DMS53 treated with DMSO at 0.1 percent for 48 hours (cell line): ENCODE data around the gene OCA2.
"Not testable (repeated sequence)": the region's sequence is repeated elsewhere in the genome, so short reads cannot be mapped to it uniquely, and the experiment has no call there.

Source experiments
- DNase-seq: peaks from one replicate; lab custom pipeline; 2025; ENCODE audit not compliant: unreplicated experiment; lab: John Stamatoyannopoulos, UW

Gene OCA2

DNA sequence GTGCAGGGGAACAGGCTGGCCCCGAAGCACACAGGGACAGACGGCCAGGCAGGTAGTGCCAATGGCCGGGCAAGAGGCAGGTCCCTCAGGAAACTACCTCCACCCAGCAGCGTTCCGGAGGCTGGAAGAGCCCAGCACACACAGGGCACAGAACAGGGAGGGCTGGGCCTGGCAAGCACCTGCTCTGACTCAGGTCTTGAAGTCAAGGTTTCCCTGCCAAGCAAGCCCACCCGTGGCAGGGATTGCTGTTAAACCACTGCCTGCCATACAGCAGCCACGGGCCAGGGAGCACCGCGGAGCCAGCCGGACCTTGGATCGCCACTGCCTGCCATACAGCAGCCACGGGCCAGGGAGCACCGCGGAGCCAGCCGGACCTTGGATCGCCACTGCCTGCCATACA is 22.5 kb upstream of the OCA2 start:
- DNase-seq = not testable (repeated sequence)

GRCh38 chr15:28120359-28120640 is 21.2 kb upstream of the OCA2 start:
- no peak for DNase-seq

GRCh38 chr15:28118531-28118930 is 19.4 kb upstream of the OCA2 start:
- DNase-seq = no peak

DNA sequence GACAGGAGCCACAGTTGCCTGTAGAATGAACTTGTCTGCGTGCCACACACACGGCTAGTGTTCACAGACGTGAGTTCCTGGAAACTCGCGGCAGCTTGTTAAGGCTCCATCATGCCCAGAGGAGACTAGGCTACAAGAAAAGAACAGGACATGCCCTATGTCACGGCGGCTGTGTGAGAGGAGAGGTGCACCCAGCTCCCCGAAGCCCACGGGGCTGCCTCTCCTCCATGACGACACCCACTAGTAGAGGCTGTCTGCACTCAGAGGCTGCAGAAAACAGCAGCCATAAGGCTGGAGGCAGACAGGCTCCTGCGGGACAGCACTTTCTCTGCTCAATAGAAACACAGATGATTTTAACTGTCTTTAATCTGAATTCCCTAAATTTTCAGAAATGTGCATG is 19.0 kb upstream of the OCA2 start:
- DNase-seq = no peak

DNA sequence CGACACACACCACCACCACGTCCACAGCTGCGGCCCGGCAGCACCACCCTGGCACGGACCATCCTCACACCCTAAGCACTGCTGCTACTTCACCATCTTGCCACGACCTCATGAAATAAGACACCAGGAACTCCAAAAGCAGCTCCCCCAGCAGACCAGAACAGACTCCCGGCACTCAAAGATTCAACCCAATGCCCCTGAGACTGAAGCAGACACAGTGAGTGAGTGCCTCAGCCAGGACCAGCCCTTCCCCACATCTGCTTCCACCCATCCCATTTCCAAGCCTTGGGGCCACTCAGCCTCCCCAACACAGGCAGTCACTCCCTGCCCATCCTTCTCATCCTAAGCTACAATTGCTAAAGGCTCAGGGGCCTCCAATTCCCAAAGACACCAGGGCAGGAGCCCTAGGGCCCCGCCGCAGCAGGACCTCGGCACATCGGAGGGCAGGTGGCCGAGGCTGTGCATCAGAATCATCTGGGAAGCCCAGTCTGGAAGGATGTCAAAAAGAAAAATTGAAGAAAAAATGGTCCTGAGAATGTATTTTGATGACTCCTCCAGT is 18.4 kb upstream of the OCA2 start:
- no peak for DNase-seq

DNA sequence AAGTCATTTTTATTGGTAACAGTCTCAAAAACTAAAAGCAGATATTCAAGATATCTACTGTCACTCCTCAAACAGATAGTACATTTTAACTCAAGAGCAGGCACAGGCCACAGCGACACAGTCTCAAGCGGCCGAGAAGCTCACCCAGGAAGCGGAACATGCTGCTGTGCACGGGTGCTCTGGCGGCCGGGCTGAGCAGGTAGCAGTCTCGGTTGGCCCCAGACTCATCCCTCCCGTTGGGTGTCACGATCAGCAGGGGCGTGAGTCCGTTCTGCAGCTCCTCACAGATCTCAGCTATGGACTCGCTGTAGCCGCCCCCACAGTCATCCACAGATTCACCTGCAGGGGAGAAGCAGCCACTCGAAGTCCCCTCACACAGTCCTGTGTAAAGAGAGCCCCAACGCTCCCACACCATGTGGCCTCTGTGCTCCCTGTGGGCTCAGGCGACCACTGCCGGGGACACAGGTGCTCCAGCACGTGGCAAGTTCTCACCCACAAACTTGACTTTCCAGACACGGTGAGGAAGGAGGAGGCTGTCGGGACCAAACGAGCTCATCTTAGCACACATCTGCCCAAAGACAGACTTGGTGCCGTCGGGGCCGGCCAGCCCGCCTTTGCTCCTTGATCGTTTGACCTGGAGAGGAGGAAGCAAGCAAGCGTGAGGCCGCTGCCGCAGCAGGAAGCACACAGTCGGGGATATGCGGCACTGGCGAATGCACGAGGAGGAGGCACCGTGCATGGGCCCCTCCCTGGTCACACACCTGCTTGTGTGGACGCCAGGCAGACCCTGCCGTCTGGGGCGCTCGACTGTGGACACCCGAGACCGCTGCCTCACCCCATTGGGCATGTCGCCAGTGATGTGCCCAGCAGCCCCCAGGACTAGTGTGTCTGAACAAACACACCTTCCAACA is 17.7 kb upstream of the OCA2 start:
- DNase-seq = no peak

DNA sequence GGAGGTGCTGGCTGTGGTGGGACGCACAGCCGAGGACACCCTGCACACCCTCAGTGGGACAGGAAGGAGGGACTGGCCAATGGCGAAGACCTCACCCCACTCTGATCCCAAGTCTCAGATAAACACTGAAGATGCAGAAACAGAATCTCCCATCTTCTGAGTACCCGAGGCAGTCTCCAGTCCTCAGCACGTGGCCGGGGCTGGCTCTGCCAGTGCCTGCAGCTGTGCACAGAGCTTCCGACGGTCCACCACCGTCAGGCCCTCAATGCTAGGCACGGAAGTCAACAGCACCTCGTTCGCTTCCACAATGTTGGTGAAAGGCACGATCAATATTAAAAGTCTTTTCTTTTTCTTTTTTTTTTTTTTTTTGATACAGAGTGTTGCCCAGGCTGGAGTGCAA is 16.8 kb upstream of the OCA2 start:
- no peak for DNase-seq

GRCh38 chr15:28114721-28115622 is 15.9 kb upstream of the OCA2 start:
- DNase-seq = no peak

DNA sequence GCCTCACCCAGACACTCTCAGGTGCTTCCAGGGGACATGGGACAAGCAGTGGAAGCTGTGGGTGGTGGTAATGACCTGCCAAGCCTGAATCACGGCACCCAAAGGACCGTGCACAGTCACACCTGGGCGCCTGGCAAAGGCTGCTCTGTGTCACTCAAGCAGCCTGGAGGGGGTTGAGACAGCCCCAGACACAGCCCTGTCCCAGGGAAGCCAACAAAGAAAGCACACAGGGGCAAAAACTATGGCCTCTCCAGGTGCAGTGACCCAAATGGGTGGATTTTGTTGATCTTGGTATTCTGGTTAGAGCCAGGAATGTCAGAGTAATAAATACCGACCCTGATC is 15.0 kb upstream of the OCA2 start:
- DNase-seq = no peak

GRCh38 chr15:28113394-28114113 is 14.4 kb upstream of the OCA2 start:
- DNase-seq = no peak

DNA sequence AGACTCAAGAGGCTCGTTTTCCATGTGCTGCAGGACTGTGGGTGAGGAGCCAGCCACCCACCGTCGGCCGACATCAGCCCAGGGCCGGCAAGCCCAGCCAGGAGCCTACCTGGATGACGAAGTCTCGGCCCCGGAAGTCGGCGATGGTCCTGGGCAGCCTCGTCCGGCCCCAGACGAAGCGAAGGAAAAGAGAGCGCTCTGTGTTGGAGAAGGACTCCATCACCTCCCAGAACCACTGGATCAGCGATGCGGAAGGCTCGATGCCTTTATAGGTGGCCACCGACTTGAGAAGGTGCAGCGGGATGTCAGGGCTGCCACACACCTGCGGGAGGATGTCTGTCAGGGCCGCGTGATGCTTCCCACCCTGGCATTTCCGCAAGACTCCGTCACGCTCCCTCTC is 13.8 kb upstream of the OCA2 start:
- DNase-seq = no peak

DNA sequence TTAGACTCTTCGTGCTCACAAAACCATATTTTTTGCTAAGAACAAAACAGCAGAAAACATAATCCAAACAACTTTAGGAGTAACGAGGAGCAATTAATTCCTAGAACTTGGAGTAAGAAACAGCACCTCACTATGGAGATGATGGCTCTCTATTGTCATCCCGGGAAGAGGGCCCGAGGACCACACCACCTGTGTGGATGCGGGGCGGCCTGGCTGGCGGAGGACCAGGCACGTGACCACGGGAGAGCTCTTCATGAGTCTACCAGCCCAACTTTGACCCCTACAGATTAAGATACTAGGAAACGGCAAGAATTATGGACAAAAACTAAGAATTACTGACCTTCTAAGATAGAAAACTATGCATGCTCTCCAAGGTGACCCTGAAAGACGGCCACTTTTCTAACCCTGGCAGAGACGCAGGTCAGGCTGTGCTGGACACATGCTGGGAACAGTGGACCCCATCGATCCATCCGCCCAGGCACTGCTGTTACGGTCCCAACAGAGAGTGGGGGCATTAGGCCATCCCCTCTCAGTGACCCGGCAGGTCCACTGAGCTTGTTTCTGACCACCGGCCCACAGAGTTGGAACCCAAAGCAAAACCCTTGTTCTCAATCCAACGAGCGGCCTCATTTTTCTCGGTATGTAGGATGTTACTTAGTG is 13.1 kb upstream of the OCA2 start:
- no peak for DNase-seq

DNA sequence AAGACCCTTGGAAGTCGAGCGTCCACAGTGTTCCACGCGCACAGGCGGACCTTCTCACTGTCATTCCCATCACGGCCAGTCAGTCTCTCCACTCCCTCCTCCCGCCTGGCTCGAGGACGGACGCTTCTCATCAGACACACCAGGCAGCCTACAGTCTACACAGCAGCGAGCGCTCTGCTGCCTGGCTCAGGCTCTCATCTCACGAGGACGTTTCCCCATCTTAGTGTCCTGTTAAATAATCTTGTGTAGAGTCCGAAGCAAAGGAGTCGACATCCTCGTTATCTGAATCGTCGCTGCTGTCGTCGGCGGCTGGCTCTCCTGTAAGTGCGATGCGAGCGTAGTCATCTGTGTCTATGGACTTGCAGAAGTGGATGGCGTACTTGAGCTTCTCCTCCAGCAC is 12.4 kb upstream of the OCA2 start:
- no peak for DNase-seq

GRCh38 chr15:28110481-28110881 is 11.4 kb upstream of the OCA2 start:
- DNase-seq = no peak

DNA sequence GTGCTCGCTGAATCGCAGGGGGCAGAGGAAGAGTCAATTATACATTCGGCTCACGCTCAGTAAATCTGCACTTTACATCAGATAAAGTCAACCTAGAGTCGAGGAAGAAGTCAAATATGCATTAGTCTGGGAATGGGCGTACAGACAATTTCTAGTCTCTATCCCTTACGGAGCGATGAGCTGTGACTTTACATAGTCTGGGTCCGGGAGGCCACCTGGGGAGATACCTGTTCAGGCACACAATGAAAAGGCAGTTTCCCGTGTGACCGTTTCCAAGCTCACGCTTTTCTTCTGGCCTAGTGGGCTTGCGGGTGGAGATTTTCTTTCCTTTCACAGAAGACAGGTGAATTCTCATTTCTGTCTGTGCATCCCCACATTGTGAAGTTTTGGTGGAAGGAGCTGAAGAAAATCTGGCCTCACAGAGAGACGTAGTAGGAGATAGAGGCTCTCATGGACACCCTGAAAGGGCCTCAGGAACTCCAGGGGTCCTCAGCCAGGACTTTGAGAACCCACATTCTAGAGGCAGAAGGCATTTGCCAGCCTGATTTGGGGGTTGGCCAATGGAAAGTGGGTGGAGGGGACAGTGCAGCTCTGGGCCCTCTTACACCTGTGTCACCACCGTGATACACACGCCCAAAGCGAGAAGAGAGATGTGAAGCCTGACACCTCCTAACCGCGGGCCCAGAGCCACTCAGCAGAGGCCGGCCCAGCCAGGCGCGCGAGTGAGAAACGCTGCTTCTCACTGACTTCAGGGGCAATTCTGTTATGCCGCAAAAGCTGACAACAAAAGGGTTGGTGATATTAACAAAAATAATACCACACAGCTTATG is 10.7 kb upstream of the OCA2 start:
- DNase-seq = no peak

- DNase-seq = no peak
Measured at GRCh38 chr15:28107904-28108275, 8.8 kb upstream of the OCA2 start.

- DNase-seq = no peak
Measured at GRCh38 chr15:28107111-28107903, 8.2 kb upstream of the OCA2 start.

GRCh38 chr15:28106294-28107110 is 7.4 kb upstream of the OCA2 start:
- no peak for DNase-seq
